Kidney epithelial cell (primary cell): ENCODE measurements around the gene TARM1. TPM values are rescaled to one million over a fixed set of nuclear protein-coding genes. Genes with fewer than 3 reads are reported as not detected.

ENCODE experiments used
- DNase-seq: peaks from one replicate; pipeline ENCODE4 v3.0.0-alpha.2; 2010; ENCODE audit warnings: low read depth
- H3K27me3 ChIP-seq: 2 replicates; pipeline ENCODE4 v1.6.0; 2011; ENCODE audit warnings: low read length; ENCODE audit not compliant: control insufficient read depth, insufficient read depth
- H3K36me3 ChIP-seq: 2 replicates; pipeline ENCODE4 v1.5.1; 2011; ENCODE audit warnings: low read length; ENCODE audit not compliant: control insufficient read depth, insufficient read depth
- H3K4me3 ChIP-seq: 2 replicates; pipeline ENCODE4 v1.5.1; 2011; ENCODE audit warnings: low read depth, mild to moderate bottlenecking, control low read depth, low read length
- total RNA-seq: library from RNA; depleted of rRNA; stranded (reverse); fragments of >200 nt; gene quantifications from 2 replicates; pipeline ENCODE4 v1.2.3, GENCODE V29; 2015
- TF ChIP-seq, protein P1 (sequence below): IDR thresholded peaks from 2 replicates; pipeline ENCODE4 v1.5.1; 2011; ENCODE audit warnings: mild to moderate bottlenecking, moderate library complexity, low read length, control low read depth, inconsistent platforms; ENCODE audit not compliant: insufficient read depth, poor library complexity, severe bottlenecking

TARM1 gene
- not detected in 2 replicates for total RNA-seq

DNA sequence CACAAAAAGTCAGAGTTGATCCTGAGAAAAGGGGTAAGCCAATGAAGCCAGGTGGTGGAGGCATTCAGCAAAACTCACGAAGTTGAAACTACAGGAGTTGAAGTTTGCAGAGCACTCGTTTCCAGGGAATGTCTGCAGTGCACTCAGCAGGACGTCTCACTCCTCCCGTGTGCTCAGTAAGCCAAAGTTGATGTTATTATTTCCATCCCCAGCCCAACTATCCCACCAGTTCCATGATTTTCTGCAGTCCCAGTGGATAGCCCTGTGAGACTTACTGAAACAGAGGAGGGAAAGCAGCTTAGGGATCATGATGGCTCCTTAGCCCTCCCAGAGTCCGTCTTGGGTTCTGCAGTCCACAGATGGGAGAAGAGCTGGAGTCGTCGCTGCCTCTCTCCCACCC is at the start of gene TARM1:
Gene TARM1 (minus strand): TSS at position 334 of the 400 bp plus-strand sequence. CDS start 25 bp downstream, at position 309.
- H3K4me3 ChIP-seq: no peak within 1 kb of the TSS
- no peak for DNase-seq
- no peaks in the 10 kb centered on the region for H3K27me3 ChIP-seq
- H3K36me3 ChIP-seq: no peaks in the 10 kb centered on the region
- TF ChIP-seq, protein P1, sequence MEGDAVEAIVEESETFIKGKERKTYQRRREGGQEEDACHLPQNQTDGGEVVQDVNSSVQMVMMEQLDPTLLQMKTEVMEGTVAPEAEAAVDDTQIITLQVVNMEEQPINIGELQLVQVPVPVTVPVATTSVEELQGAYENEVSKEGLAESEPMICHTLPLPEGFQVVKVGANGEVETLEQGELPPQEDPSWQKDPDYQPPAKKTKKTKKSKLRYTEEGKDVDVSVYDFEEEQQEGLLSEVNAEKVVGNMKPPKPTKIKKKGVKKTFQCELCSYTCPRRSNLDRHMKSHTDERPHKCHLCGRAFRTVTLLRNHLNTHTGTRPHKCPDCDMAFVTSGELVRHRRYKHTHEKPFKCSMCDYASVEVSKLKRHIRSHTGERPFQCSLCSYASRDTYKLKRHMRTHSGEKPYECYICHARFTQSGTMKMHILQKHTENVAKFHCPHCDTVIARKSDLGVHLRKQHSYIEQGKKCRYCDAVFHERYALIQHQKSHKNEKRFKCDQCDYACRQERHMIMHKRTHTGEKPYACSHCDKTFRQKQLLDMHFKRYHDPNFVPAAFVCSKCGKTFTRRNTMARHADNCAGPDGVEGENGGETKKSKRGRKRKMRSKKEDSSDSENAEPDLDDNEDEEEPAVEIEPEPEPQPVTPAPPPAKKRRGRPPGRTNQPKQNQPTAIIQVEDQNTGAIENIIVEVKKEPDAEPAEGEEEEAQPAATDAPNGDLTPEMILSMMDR: no peak

DNA sequence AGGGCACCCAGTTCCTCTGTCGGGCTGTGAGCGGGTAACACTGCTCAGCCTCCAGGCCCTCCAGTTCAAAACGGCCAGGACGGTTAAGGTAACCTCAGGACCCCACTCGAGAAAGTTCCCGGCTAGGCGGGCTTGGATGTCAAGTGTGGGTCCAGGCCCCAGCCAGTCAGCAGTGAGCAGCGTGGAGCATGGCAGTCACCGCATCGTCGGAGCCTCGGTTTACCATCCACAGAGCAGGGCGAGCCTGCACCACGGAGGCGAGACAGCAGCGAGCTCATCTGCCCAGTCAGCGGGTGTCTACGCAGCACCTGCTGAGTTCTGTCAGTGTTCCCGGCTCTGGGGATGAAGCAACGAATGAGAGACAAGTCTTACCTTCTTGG is 48.4 kb upstream of the TARM1 start:
- Histone ChIP-seq H3K27me3 (no peaks in the 10 kb centered on the region), H3K4me3 (no peak overlapping the region), H3K36me3 (no peaks in the 10 kb centered on the region)
- no peak for DNase-seq
- TF ChIP-seq, protein P1: no peak

GRCh38 chr19:54128796-54129616 is 47.8 kb upstream of the TARM1 start:
- TF ChIP-seq, protein P1: no peak
- Histone ChIP-seq H3K4me3 (no peak overlapping the region), H3K36me3 (no peaks in the 10 kb centered on the region), H3K27me3 (no peaks in the 10 kb centered on the region)
- DNase-seq: no peak

GRCh38 chr19:54128441-54128725 is 47.2 kb upstream of the TARM1 start:
- H3K36me3 ChIP-seq: no peaks in the 10 kb centered on the region
- TF ChIP-seq, protein P1: no peak
- no peak for DNase-seq
- H3K27me3 ChIP-seq: no peaks in the 10 kb centered on the region
- no peak overlapping the region for H3K4me3 ChIP-seq

GRCh38 chr19:54127688-54128440 is 46.7 kb upstream of the TARM1 start:
- Histone ChIP-seq H3K36me3 (no peaks in the 10 kb centered on the region), H3K4me3 (no peak overlapping the region), H3K27me3 (no peaks in the 10 kb centered on the region)
- TF ChIP-seq, protein P1: no peak
- DNase-seq: no peak
